Measurements from ENCODE around the gene PRR20E.
"Not testable (repeated sequence)": the region's sequence is repeated elsewhere in the genome, so short reads cannot be mapped to it uniquely, and the experiment has no call there.

The PRR20E gene

DNA sequence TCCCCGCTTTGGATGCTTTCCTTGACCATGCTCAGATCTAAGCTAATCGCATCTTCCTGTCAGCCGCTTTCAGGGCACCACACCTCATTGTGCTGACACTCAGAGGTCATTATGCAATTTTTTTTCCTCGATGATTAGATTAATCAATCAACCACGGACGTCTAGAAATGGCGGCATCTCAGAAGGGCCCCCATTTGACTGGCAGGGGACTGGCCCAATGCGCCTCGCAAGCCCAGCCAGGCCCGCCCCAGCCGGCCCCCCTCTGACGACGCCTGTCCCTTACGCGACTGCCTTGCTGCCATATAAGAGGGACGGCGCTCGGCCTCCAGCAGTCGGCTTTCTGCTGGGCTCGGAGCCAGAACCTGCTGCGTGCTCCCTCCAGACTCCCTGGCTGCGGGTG is 13.2 kb upstream of the PRR20E start, which contains the start of gene PRR20C:
Gene PRR20C, plus strand, starts transcription at position 301 of the 400 bp plus-strand sequence. CDS start 387 bp downstream, outside the sequence.
- H3F3A ChIP-seq (ENCODE audit: low read depth); H3K9me2 ChIP-seq (replicated peaks; ENCODE audit: low read depth, low read length); H3K4me3 ChIP-seq (ENCODE audit: low read length, poor library complexity, severe bottlenecking); H3K27me3 ChIP-seq (ENCODE audit: insufficient read depth, low read length, poor library complexity, severe bottlenecking); H3K36me3 ChIP-seq (ENCODE audit: insufficient read depth, low read length); H4K20me1 ChIP-seq (ENCODE audit: insufficient read depth, low read length, poor library complexity, severe bottlenecking); H3K9me3 ChIP-seq (ENCODE audit: insufficient read depth, low read depth, low read length); H3K79me2 ChIP-seq (ENCODE audit: insufficient read depth, low read length); H3K4me2 ChIP-seq (ENCODE audit: low read depth, low read length, poor library complexity, severe bottlenecking); H3K9ac ChIP-seq (ENCODE audit: low read depth, low read length, poor library complexity, severe bottlenecking); H3K4me1 ChIP-seq (ENCODE audit: insufficient read depth, low read length, poor library complexity, severe bottlenecking); H2AFZ ChIP-seq (ENCODE audit: low read length): not testable (repeated sequence)

DNA sequence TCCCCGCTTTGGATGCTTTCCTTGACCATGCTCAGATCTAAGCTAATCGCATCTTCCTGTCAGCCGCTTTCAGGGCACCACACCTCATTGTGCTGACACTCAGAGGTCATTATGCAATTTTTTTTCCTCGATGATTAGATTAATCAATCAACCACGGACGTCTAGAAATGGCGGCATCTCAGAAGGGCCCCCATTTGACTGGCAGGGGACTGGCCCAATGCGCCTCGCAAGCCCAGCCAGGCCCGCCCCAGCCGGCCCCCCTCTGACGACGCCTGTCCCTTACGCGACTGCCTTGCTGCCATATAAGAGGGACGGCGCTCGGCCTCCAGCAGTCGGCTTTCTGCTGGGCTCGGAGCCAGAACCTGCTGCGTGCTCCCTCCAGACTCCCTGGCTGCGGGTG is 6.7 kb upstream of the PRR20E start, which contains the start of gene PRR20D:
Gene PRR20D, plus strand, starts transcription at position 301 of the 400 bp plus-strand sequence. CDS start 387 bp downstream, outside the sequence.
- not testable (repeated sequence) for H3K36me3 ChIP-seq (ENCODE audit: insufficient read depth, low read length); H2AFZ ChIP-seq (ENCODE audit: low read length); H3K4me2 ChIP-seq (ENCODE audit: low read depth, low read length, poor library complexity, severe bottlenecking); H3F3A ChIP-seq (ENCODE audit: low read depth); H3K4me1 ChIP-seq (ENCODE audit: insufficient read depth, low read length, poor library complexity, severe bottlenecking); H3K9me2 ChIP-seq (replicated peaks; ENCODE audit: low read depth, low read length); H3K4me3 ChIP-seq (ENCODE audit: low read length, poor library complexity, severe bottlenecking); H3K9me3 ChIP-seq (ENCODE audit: insufficient read depth, low read depth, low read length); H3K27me3 ChIP-seq (ENCODE audit: insufficient read depth, low read length, poor library complexity, severe bottlenecking); H3K79me2 ChIP-seq (ENCODE audit: insufficient read depth, low read length); H3K9ac ChIP-seq (ENCODE audit: low read depth, low read length, poor library complexity, severe bottlenecking); H4K20me1 ChIP-seq (ENCODE audit: insufficient read depth, low read length, poor library complexity, severe bottlenecking)

DNA sequence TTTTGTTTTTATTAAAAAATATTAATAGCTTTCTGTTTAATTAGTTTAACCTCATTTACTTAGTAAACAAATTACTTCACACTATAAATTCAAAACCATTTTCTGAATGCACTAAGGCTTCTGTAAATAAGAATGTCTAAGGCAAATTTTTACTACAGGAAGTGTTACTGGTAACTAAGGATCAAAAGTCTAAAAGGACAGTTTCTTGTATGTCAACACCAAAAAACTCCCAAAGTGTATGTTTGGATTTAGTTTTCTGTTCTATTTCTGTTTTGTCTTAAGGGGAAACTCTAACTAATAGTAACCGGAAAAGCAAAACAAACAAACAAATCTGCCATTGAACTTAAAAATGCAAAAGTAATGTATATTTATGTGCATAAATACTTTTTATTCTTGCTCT is 24.7 kb downstream of the PRR20E start:
- no peaks in the 10 kb centered on the region for H3K27me3 ChIP-seq (ENCODE audit: insufficient read depth, low read length, poor library complexity, severe bottlenecking)

DNA sequence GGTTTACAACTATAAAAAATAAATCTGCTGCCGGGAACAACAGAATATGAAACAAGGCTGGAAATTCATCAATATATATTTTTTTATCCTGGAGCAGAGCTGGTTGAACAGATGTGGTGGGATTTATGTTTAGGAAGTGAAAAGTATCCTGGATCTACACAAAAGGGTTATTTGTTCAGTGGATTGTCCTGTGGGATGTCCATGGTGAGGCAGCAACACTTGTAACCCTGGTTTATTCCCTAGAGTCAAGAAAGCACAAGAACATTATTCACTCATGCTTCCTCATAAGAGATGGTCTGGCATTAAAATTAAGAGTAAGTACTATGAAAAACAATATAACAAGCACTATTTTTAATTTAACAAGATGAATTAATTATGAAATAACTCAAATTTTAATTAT is 46.0 kb downstream of the PRR20E start:
- H4K20me1 ChIP-seq (ENCODE audit: insufficient read depth, low read length, poor library complexity, severe bottlenecking) = no peaks in the 10 kb centered on the region
- H3K4me3 ChIP-seq (ENCODE audit: low read length, poor library complexity, severe bottlenecking) = no peak overlapping the region
- no peak overlapping the region for H3K4me2 ChIP-seq (ENCODE audit: low read depth, low read length, poor library complexity, severe bottlenecking)
- no peak overlapping the region for H2AFZ ChIP-seq (ENCODE audit: low read length)
- no peaks in the 10 kb centered on the region for H3K4me1 ChIP-seq (ENCODE audit: insufficient read depth, low read length, poor library complexity, severe bottlenecking)
- H3K9ac ChIP-seq (ENCODE audit: low read depth, low read length, poor library complexity, severe bottlenecking) = no peak overlapping the region
- no peaks in the 10 kb centered on the region for H3K36me3 ChIP-seq (ENCODE audit: insufficient read depth, low read length)
- H3K79me2 ChIP-seq (ENCODE audit: insufficient read depth, low read length) = no peaks in the 10 kb centered on the region
- H3K27me3 ChIP-seq (ENCODE audit: insufficient read depth, low read length, poor library complexity, severe bottlenecking) = no peaks in the 10 kb centered on the region
- H3K9me2 ChIP-seq (replicated peaks; ENCODE audit: low read depth, low read length) = no peaks in the 10 kb centered on the region
- TF ChIP-seq, protein P1, sequence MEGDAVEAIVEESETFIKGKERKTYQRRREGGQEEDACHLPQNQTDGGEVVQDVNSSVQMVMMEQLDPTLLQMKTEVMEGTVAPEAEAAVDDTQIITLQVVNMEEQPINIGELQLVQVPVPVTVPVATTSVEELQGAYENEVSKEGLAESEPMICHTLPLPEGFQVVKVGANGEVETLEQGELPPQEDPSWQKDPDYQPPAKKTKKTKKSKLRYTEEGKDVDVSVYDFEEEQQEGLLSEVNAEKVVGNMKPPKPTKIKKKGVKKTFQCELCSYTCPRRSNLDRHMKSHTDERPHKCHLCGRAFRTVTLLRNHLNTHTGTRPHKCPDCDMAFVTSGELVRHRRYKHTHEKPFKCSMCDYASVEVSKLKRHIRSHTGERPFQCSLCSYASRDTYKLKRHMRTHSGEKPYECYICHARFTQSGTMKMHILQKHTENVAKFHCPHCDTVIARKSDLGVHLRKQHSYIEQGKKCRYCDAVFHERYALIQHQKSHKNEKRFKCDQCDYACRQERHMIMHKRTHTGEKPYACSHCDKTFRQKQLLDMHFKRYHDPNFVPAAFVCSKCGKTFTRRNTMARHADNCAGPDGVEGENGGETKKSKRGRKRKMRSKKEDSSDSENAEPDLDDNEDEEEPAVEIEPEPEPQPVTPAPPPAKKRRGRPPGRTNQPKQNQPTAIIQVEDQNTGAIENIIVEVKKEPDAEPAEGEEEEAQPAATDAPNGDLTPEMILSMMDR (conservative IDR thresholded peaks at IDR 0.05; ENCODE audit: low read length) = no peak
- no peaks in the 10 kb centered on the region for H3K9me3 ChIP-seq (ENCODE audit: insufficient read depth, low read depth, low read length)
- no peaks in the 10 kb centered on the region for H3F3A ChIP-seq (ENCODE audit: low read depth)

More for the DNA sequence above, 24.7 kb downstream of the PRR20E start:
- no peaks in the 10 kb centered on the region for H3K9me2 ChIP-seq (replicated peaks; ENCODE audit: low read depth, low read length)
- H2AFZ ChIP-seq (ENCODE audit: low read length) = no peak overlapping the region
- H3K4me1 ChIP-seq (ENCODE audit: insufficient read depth, low read length, poor library complexity, severe bottlenecking) = no peaks in the 10 kb centered on the region
- no peak for TF ChIP-seq EZH2phosphoT487 (IDR thresholded peaks at IDR 0.05; ENCODE audit: borderline replicate concordance)
- TF ChIP-seq, protein P1 (conservative IDR thresholded peaks at IDR 0.05; ENCODE audit: low read length) = no peak
- H3K4me2 ChIP-seq (ENCODE audit: low read depth, low read length, poor library complexity, severe bottlenecking) = no peak overlapping the region
- H3K79me2 ChIP-seq (ENCODE audit: insufficient read depth, low read length) = no peaks in the 10 kb centered on the region
- H3F3A ChIP-seq (ENCODE audit: low read depth) = no peaks in the 10 kb centered on the region
- H3K36me3 ChIP-seq (ENCODE audit: insufficient read depth, low read length) = no peaks in the 10 kb centered on the region
- H3K9me3 ChIP-seq (ENCODE audit: insufficient read depth, low read depth, low read length) = no peaks in the 10 kb centered on the region
- no peak overlapping the region for H3K4me3 ChIP-seq (ENCODE audit: low read length, poor library complexity, severe bottlenecking)
- H4K20me1 ChIP-seq (ENCODE audit: insufficient read depth, low read length, poor library complexity, severe bottlenecking) = no peaks in the 10 kb centered on the region
- H3K9ac ChIP-seq (ENCODE audit: low read depth, low read length, poor library complexity, severe bottlenecking) = no peak overlapping the region
